Esophagus squamous epithelium (tissue), 5 donors: ENCODE data around the gene OS9. TPM values are rescaled to one million over a fixed set of nuclear protein-coding genes. Genes with fewer than 3 reads are reported as not detected.

Source experiments
- DNase-seq: peaks from one replicate; lab custom pipeline; 2025; lab: John Stamatoyannopoulos, UW
- H3K27ac ChIP-seq, 4 donors: fragments of 200-600 bp; sonication (generic); one replicate each; pipeline ENCODE4 v1.5.1; 2016 to 2019; ENCODE audit warnings: mild to moderate bottlenecking in 1 of 4
- H3K27me3 ChIP-seq, 4 donors: fragments of 200-600 bp; sonication (generic); 1 replicate in 3 of 4; 2 replicates in 1 of 4; pipeline versions ENCODE4 v1.5.1 to v1.6.0; 2017 to 2021; ENCODE audit warnings: antibody characterized with exemption in 1 of 4
- H3K36me3 ChIP-seq, 3 donors: fragments of 200-600 bp; sonication (generic); one replicate each; pipeline ENCODE4 v1.5.1; 2016 to 2019
- H3K4me1 ChIP-seq, 3 donors: fragments of 200-600 bp; sonication (generic); one replicate each; pipeline ENCODE4 v1.5.1; 2017 to 2019
- H3K4me3 ChIP-seq, 4 donors: fragments of 200-600 bp; sonication (generic); 1 replicate in 3 of 4; 2 replicates in 1 of 4; pipeline ENCODE4 v1.5.1; 2016 to 2019; ENCODE audit warnings: mild to moderate bottlenecking in 2 of 4, moderate library complexity in 1 of 4
- H3K9me3 ChIP-seq, 3 donors: fragments of 200-600 bp; sonication (generic); one replicate each; pipeline ENCODE4 v1.5.1; 2016 to 2019
- POLR2A ChIP-seq, 4 donors: fragments of 450-650 bp; IDR thresholded peaks; one replicate each; pipeline ENCODE4 v1.6.1; 2017; ENCODE audit warnings: antibody characterized with exemption in 4 of 4, mild to moderate bottlenecking in 4 of 4, moderate library complexity in 3 of 4
- WGBS, 2 donors: methylation state at CpG; one replicate each; pipeline ENCODE4 v1.1.5; 2018; 5-methylcytosine and 5-hydroxymethylcytosine counted together
- intact Hi-C: fragments of 100-400 bp; cut with DNase I; formaldehyde crosslinking; loops from one replicate; pipeline ENCODE4 v1.15.0; 2022
- total RNA-seq, 4 donors: library from RNA; depleted of rRNA; stranded (reverse); fragments of >200 nt; gene quantifications; one replicate each; pipeline ENCODE4 v1.1.0, GENCODE V29; 2016
- TF ChIP-seq, protein P1 (sequence below), 6 experiments: fragments of 450-650 bp in 4 of 6; fragments of 200-600 bp in 2 of 6; sonication (generic) in 2 of 6; IDR thresholded peaks; one replicate each; pipeline ENCODE4 v1.5.1; 2016 to 2019; ENCODE audit warnings: antibody characterized with exemption in 6 of 6, mild to moderate bottlenecking in 4 of 6, moderate library complexity in 4 of 6
- donor health status: DM: yes; HTN: yes; CAD: no.

The OS9 gene
- total RNA-seq, 4 donors from 2014 or later, result 151 to 231 (median 168) TPM

- Histone ChIP-seq H3K27ac (no peak overlapping the region), H3K4me1 (peaks cover 17 to 28% (median 18%) of the 10 kb centered on the region in 3 donors), H3K4me3 (no peak overlapping the region), H3K36me3 (peaks cover 0 to 19% (median 0%) of the 10 kb centered on the region in 3 donors), H3K9me3 (no peaks in the 10 kb centered on the region), H3K27me3 (peaks cover 16 to 64% (median 24%) of the 10 kb centered on the region in 4 donors)
- no peak for DNase-seq
- intact Hi-C loops, result no loop called here
- 68 to 94% methylated on average over 2 to 6 of the region's 11 CpGs for WGBS, 2 donors
- TF ChIP-seq, protein P1, sequence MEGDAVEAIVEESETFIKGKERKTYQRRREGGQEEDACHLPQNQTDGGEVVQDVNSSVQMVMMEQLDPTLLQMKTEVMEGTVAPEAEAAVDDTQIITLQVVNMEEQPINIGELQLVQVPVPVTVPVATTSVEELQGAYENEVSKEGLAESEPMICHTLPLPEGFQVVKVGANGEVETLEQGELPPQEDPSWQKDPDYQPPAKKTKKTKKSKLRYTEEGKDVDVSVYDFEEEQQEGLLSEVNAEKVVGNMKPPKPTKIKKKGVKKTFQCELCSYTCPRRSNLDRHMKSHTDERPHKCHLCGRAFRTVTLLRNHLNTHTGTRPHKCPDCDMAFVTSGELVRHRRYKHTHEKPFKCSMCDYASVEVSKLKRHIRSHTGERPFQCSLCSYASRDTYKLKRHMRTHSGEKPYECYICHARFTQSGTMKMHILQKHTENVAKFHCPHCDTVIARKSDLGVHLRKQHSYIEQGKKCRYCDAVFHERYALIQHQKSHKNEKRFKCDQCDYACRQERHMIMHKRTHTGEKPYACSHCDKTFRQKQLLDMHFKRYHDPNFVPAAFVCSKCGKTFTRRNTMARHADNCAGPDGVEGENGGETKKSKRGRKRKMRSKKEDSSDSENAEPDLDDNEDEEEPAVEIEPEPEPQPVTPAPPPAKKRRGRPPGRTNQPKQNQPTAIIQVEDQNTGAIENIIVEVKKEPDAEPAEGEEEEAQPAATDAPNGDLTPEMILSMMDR (IDR thresholded peaks at IDR 0.05), result no peak
- no peak for TF ChIP-seq POLR2A (IDR thresholded peaks at IDR 0.05)
Observed at GRCh38 chr12:57732726-57733593, 39.0 kb downstream of the OS9 start.

- 80 to 89% methylated on average over 1 to 5 of the region's 6 CpGs for WGBS, 2 donors
- H3K27ac ChIP-seq, result no peak overlapping the region
- no peak for DNase-seq
- peaks cover 25 to 37% (median 27%) of the 10 kb centered on the region in 3 donors for H3K4me1 ChIP-seq
- no peak overlapping the region for H3K4me3 ChIP-seq
- peaks cover 0 to 19% (median 0%) of the 10 kb centered on the region in 3 donors for H3K36me3 ChIP-seq
- no peak for TF ChIP-seq POLR2A (IDR thresholded peaks at IDR 0.05)
- TF ChIP-seq, protein P1 (IDR thresholded peaks at IDR 0.05), result no peak
- H3K27me3 ChIP-seq, result peaks cover 23 to 74% (median 34%) of the 10 kb centered on the region in 4 donors
- no peaks in the 10 kb centered on the region for H3K9me3 ChIP-seq
- intact Hi-C loops, result no loop called here
Observed at GRCh38 chr12:57733928-57734327, 40.0 kb downstream of the OS9 start.

GRCh38 chr12:57734591-57734990, 40.7 kb downstream of the OS9 start:
- intact Hi-C loops, result no loop called here
- Histone ChIP-seq H3K36me3 (peaks cover 0 to 19% (median 0%) of the 10 kb centered on the region in 3 donors), H3K9me3 (no peaks in the 10 kb centered on the region), H3K27ac (no peak overlapping the region), H3K4me1 (peaks cover 25 to 40% (median 31%) of the 10 kb centered on the region in 3 donors), H3K4me3 (no peak overlapping the region), H3K27me3 (peaks cover 26 to 81% (median 36%) of the 10 kb centered on the region in 4 donors)
- DNase-seq, result no peak
- TF ChIP-seq POLR2A (IDR thresholded peaks at IDR 0.05), result no peak
- TF ChIP-seq, protein P1 (IDR thresholded peaks at IDR 0.05), result no peak
- 35 to 64% methylated on average over 2 to 4 of the region's 4 CpGs for WGBS, 2 donors

DNA sequence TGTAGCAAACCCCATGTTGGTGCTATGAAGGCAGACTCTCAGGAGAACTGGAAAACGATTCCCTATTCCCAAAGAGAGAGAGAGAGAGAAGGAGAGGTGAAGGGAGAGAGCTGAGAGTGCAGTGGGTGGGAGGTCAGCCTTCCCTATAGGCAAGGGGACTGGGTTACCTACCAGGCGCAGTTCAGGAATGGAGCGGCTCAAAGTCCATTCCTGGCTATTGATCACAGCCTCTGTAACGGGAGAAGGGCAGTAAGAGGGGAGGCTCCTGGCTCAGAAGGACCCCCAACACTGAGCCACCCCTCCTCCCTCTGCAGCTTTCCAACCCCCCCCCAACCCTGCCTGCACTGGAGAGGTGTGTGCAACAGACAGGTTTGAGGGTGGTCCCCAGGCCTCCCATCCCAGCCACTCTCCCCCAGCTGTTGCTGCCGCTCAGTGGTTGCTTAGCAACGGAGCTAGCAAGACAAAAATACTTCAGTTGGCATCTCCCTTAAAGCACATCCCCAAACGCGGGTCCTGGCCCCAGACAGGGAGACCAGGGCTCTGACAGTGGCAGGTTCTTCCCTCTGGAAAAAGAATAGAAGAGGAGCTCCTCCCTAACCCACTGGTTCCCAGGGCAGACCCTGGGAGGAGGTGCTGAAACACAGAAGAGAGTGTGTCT, 41.4 kb downstream of the OS9 start:
- no peak for DNase-seq

More for the DNA sequence above, 41.4 kb downstream of the OS9 start:
- 41 to 62% methylated on average over 4 to 6 of the region's 8 CpGs for WGBS, 2 donors
- peaks cover 0 to 19% (median 0%) of the 10 kb centered on the region in 3 donors for H3K36me3 ChIP-seq
- peaks cover 25 to 40% (median 31%) of the 10 kb centered on the region in 3 donors for H3K4me1 ChIP-seq
- H3K9me3 ChIP-seq, result no peaks in the 10 kb centered on the region
- intact Hi-C loops, result no loop called here
- peaks cover 26 to 88% (median 38%) of the 10 kb centered on the region in 4 donors for H3K27me3 ChIP-seq
- no peak overlapping the region for H3K27ac ChIP-seq
- H3K4me3 ChIP-seq, result no peak overlapping the region
- no peak for TF ChIP-seq POLR2A (IDR thresholded peaks at IDR 0.05)
- TF ChIP-seq, protein P1 (IDR thresholded peaks at IDR 0.05), result no peak
